ENCODE data around the gene PWP1. TPM values are rescaled to one million over a fixed set of nuclear protein-coding genes. Genes with fewer than 3 reads are reported as not detected.
"Not testable (repeated sequence)": the region's sequence is repeated elsewhere in the genome, so short reads cannot be mapped to it uniquely, and the experiment has no call there.

PWP1 gene
- total and polyA plus RNA-seq, 2 of the 4 experiments (the other 2 are of a cell fraction): 143 to 179 TPM

DNA sequence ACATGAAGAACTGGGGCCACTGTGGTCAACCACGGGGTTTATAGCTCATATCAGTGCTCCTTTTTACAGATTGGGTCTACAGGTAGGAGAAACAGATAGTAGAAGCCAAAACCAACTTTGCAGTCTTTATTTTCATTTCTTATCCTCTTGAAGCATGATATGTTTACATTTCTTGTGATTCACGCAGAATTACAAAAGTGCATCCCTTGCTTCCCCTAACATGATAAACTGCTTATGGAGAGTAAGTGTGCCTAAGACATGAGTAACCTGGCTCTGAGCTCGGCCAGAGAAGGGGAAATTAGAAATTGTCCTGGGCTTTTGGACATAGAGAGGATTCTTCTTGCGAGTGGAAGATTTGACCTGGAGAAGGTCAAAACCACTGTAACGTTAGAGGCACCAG is 18.4 kb downstream of the PWP1 start:
- H4K20me1 ChIP-seq (ENCODE audit: insufficient read depth, low read length): no peaks in the 10 kb centered on the region; the same call in 1 of the 2 replicates
- H2AFZ ChIP-seq (replicated peaks; ENCODE audit: low read length, poor library complexity): no peak overlapping the region
- H3K18ac ChIP-seq (ENCODE audit: low read depth, low read length): no peak overlapping the region
- no TSS peak for BruUV-seq (replicated peaks)
- no peak overlapping the region for H4K8ac ChIP-seq (ENCODE audit: low read depth in 2 of 2, low read length in 2 of 2)
- no peak overlapping the region for H3K56ac ChIP-seq (ENCODE audit: extremely low read depth, insufficient read depth, low read length)
- H2BK20ac ChIP-seq (ENCODE audit: low read depth, low read length): no peak overlapping the region
- no peak overlapping the region for H3K27ac ChIP-seq (ENCODE audit: insufficient read depth, low read length)
- H3K4me1 ChIP-seq (ENCODE audit: control insufficient read depth, insufficient read depth, low read length): peaks cover 2% of the 10 kb centered on the region; the same call in 1 of the 2 replicates
- no peak overlapping the region for H2BK15ac ChIP-seq (ENCODE audit: low read depth, low read length)
- dilution Hi-C loops (cut with HindIII; ENCODE audit: low sequenced_read_pairs, unreplicated experiment): no loop called here
- intact Hi-C loops (cut with micrococcal nuclease): loop anchor here (5.0 kb wide), 1 partner anchor 43 kb away; no protein-coding TSS in a partner anchor
- in situ Hi-C loops (cut with MboI; ENCODE audit: low sequenced_read_pairs): loop anchor here (5.0 kb wide), 1 partner anchor 38 kb away; no protein-coding TSS in a partner anchor
- ChIA-PET CTCF (interaction anchor here (0.8 kb wide), 1 partner anchor 182 kb away, joined by 3 read pairs; no protein-coding TSS in a partner anchor), POLR2A (ENCODE audit: unreplicated experiment) (interaction anchor here (0.5 kb wide), 1 partner anchor 900 kb away, joined by 5 read pairs; no protein-coding TSS in a partner anchor)
- 0 out of 2 replicates have a peak, but pooled peaks have one; percentile 37 for TF ChIP-seq BHLHE40 (IDR thresholded peaks at IDR 0.05; ENCODE audit: low read depth, low read length)
- TF ChIP-seq CEBPB (IDR thresholded peaks at IDR 0.05; ENCODE audit: low read depth, low read length): 0 out of 2 replicates have a peak, but pooled peaks have one; percentile 31
- peak; percentile 37; the same call in 1 of the 2 replicates for TF ChIP-seq FOS (IDR thresholded peaks at IDR 0.05; ENCODE audit: low read depth, low read length)
- no peak for TF ChIP-seq CTCF (conservative IDR thresholded peaks at IDR 0.05; ENCODE audit: low read depth, low read length)
- H3K14ac ChIP-seq (replicated peaks; ENCODE audit: low read depth, low read length): no peak overlapping the region
- H2AK9ac ChIP-seq (replicated peaks; ENCODE audit: low read depth, low read length, poor library complexity): no peak overlapping the region
- no peak overlapping the region for H2BK5ac ChIP-seq (ENCODE audit: low read depth, low read length, poor library complexity, severe bottlenecking)
- H3K36me3 ChIP-seq (ENCODE audit: control insufficient read depth, insufficient read depth, low read length): peaks cover 35% of the 10 kb centered on the region
- peaks cover 5 to 9% of the 10 kb centered on the region in 2 experiments; a peak in 3 of 4 replicates for H3K79me1 ChIP-seq (ENCODE audit: low read depth in 1 of 2, low read length in 2 of 2)
- no peak overlapping the region for H3K4ac ChIP-seq (ENCODE audit: low read depth, low read length)
- DNase-seq: peak; percentile 74
- WGBS, 2 experiments (ENCODE audit: extremely low coverage in 2 of 2, insufficient read length in 1 of 2): no CpG with 5 or more reads among the region's 5 CpGs
- peaks cover 2% of the 10 kb centered on the region; the same call in 1 of the 2 replicates for H3K9me3 ChIP-seq (ENCODE audit: control insufficient read depth, insufficient read depth, low read length)
- H4K91ac ChIP-seq (ENCODE audit: insufficient read depth, low read depth, low read length): no peak overlapping the region
- no peak overlapping the region for H3K23ac ChIP-seq (ENCODE audit: low read depth, low read length)
- ATAC-seq (ENCODE audit: low read depth): peak; percentile 82
- no peak overlapping the region for H3K9ac ChIP-seq (ENCODE audit: low read depth, low read length)
- H2BK120ac ChIP-seq (ENCODE audit: low read depth, low read length): no peak overlapping the region
- H4K5ac ChIP-seq (ENCODE audit: low read depth, low read length): no peak overlapping the region
- H2AK5ac ChIP-seq (ENCODE audit: low read depth, low read length): no peak overlapping the region
- H3K27me3 ChIP-seq (ENCODE audit: control insufficient read depth, insufficient read depth, low read length): no peaks in the 10 kb centered on the region
- no peak overlapping the region for H3K4me2 ChIP-seq (ENCODE audit: low read depth, low read length)
- no peaks in the 10 kb centered on the region for H3K9me1 ChIP-seq (ENCODE audit: insufficient read depth, low read length)
- no peak overlapping the region for H3K4me3 ChIP-seq (ENCODE audit: insufficient read depth, low read depth, low read length)

- H2BK5ac ChIP-seq (ENCODE audit: low read depth, low read length, poor library complexity, severe bottlenecking); H4K5ac ChIP-seq (ENCODE audit: low read depth, low read length); BruUV-seq (replicated peaks); DNase-seq; H3K9ac ChIP-seq (ENCODE audit: low read depth, low read length); H3K9me3 ChIP-seq (ENCODE audit: control insufficient read depth, insufficient read depth, low read length); CTCF ChIA-PET; H3K4me3 ChIP-seq (ENCODE audit: insufficient read depth, low read depth, low read length); dilution Hi-C loops (cut with HindIII; ENCODE audit: low sequenced_read_pairs, unreplicated experiment); H3K14ac ChIP-seq (replicated peaks; ENCODE audit: low read depth, low read length); POLR2A ChIA-PET (ENCODE audit: unreplicated experiment); H3K79me1 ChIP-seq (ENCODE audit: low read depth in 1 of 2, low read length in 2 of 2); H4K20me1 ChIP-seq (ENCODE audit: insufficient read depth, low read length); ATAC-seq (ENCODE audit: low read depth); H2AK5ac ChIP-seq (ENCODE audit: low read depth, low read length); H2BK15ac ChIP-seq (ENCODE audit: low read depth, low read length); H3K4me2 ChIP-seq (ENCODE audit: low read depth, low read length); H4K91ac ChIP-seq (ENCODE audit: insufficient read depth, low read depth, low read length); H4K8ac ChIP-seq (ENCODE audit: low read depth in 2 of 2, low read length in 2 of 2); intact Hi-C loops (cut with micrococcal nuclease); H3K56ac ChIP-seq (ENCODE audit: extremely low read depth, insufficient read depth, low read length); H3K18ac ChIP-seq (ENCODE audit: low read depth, low read length); H3K4ac ChIP-seq (ENCODE audit: low read depth, low read length); H2AK9ac ChIP-seq (replicated peaks; ENCODE audit: low read depth, low read length, poor library complexity); H3K27ac ChIP-seq (ENCODE audit: insufficient read depth, low read length); H3K9me1 ChIP-seq (ENCODE audit: insufficient read depth, low read length); H2BK20ac ChIP-seq (ENCODE audit: low read depth, low read length); H3K4me1 ChIP-seq (ENCODE audit: control insufficient read depth, insufficient read depth, low read length); H2BK120ac ChIP-seq (ENCODE audit: low read depth, low read length); H2AFZ ChIP-seq (replicated peaks; ENCODE audit: low read length, poor library complexity); in situ Hi-C loops (cut with MboI; ENCODE audit: low sequenced_read_pairs); H3K23ac ChIP-seq (ENCODE audit: low read depth, low read length); H3K27me3 ChIP-seq (ENCODE audit: control insufficient read depth, insufficient read depth, low read length): not testable (repeated sequence)
- H3K36me3 ChIP-seq (ENCODE audit: control insufficient read depth, insufficient read depth, low read length): peaks cover 28% of the 10 kb centered on the region
- WGBS, 2 experiments (ENCODE audit: extremely low coverage in 2 of 2, insufficient read length in 1 of 2): no CpG with 5 or more reads among the region's 5 CpGs
Observed at GRCh38 chr12:107705522-107705921, 19.9 kb downstream of the PWP1 start.

Measured in IMR-90 (cell line).